Fibroblast of pulmonary artery (primary cell): Measurements from ENCODE around the gene DPYD.

Experiments
- DNase-seq: peaks from one replicate; pipeline ENCODE4 v3.0.0-alpha.2; 2010; ENCODE audit warnings: low read depth
- H3K4me3 ChIP-seq: replicated peaks from 2 replicates; pipeline ENCODE4 v1.5.1; 2011; ENCODE audit warnings: low read depth, mild to moderate bottlenecking, control low read depth, low read length, moderate library complexity
- CTCF ChIP-seq: IDR thresholded peaks from 2 replicates; pipeline ENCODE4 v1.5.1; 2011; ENCODE audit warnings: mild to moderate bottlenecking, control low read depth, low read length, inconsistent platforms; ENCODE audit errors: missing control alignments

The DPYD gene

DNA sequence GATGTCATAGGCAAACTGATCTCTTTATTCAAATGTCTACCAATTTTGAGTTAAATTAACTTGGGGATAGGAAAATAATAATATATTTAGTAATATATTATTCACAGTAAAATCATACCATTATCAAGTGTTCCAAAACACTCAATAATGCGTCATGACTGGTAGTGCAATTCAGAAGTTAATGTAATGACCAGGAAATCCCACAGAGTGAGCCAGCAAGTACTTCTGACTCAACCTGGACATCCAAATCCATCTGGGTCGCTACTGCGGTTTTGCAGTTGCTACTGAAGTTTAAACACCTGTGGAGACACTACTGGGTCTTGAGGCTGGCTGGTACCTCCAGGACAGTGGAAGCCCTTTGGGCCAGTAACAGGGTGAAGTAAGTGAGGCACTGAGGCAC is 44.8 kb downstream of the DPYD start:
- peak; percentile 59 for DNase-seq
- no peak overlapping the region for H3K4me3 ChIP-seq
- no peak for TF ChIP-seq CTCF

DNA sequence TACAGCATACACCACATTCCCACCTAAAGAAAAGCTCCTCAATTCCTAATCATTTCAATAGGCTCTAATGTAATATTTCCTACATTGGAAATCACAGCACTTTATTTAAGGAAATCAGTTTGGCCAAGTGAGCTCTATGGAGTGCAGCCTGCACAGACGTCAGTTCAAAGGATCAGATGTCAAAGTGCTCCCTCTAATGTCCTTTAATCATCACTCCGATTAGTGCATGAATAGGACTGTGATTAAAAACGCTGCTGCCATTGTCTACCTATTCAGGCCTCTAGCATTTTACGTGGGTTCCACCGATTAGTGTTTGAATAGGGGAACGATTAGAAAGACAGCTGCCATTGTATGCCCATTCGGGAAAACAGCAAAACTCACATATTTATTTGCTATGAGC is 50.2 kb downstream of the DPYD start:
- no peak for DNase-seq
- H3K4me3 ChIP-seq = no peak overlapping the region
- no peak for TF ChIP-seq CTCF

DNA sequence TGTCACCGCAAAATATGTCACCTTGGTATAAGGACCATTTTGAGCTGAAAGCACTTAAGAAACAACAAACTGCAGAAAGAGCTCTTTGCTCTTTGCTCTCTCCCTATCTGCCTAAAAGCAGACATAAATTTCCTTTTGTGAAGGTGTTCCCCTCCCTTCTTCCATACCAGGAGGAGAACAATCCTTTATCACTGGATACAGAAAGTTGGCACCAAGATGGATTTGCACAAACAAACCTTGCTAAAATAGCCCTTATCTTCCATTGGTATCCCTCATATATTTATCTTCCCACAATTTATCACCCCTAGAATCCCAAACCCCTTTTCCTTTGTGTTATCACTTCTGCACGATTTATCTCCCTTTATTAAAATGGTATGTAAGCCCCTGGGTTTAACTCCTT is 51.4 kb downstream of the DPYD start:
- TF ChIP-seq CTCF = no peak
- no peak for DNase-seq
- H3K4me3 ChIP-seq = no peak overlapping the region

GRCh38 chr1:97867127-97867526 is 53.7 kb downstream of the DPYD start:
- H3K4me3 ChIP-seq = no peak overlapping the region
- no peak for DNase-seq
- TF ChIP-seq CTCF = no peak

- no peak for TF ChIP-seq CTCF
- H3K4me3 ChIP-seq = no peak overlapping the region
- DNase-seq = no peak
Measured at GRCh38 chr1:97864615-97865014, 56.2 kb downstream of the DPYD start.

GRCh38 chr1:97853221-97853620 is 67.6 kb downstream of the DPYD start:
- DNase-seq = no peak
- no peak for TF ChIP-seq CTCF
- H3K4me3 ChIP-seq = no peak overlapping the region
